Right lobe of liver (tissue), 4 donors: ENCODE data around the gene CADM2.

Experiments used
- CTCF ChIP-seq, 4 donors: fragments of 200-600 bp in 3 of 4; fragments of 450-650 bp in 1 of 4; IDR thresholded peaks; one replicate each; pipeline versions ENCODE4 v1.5.1 to v1.8.0; 2016 to 2022; ENCODE audit warnings: antibody characterized with exemption in 4 of 4, mild to moderate bottlenecking in 2 of 4
- POLR2A ChIP-seq: fragments of 450-650 bp; IDR thresholded peaks from one replicate; pipeline ENCODE4 v1.6.1; 2017; ENCODE audit warnings: antibody characterized with exemption, mild to moderate bottlenecking
- donor health status: DM: no; HTN: no; CAD: no.
- donor health status: DM: no; HTN: no; CAD: no.
- donor health status: DM: no; HTN: yes; CAD: no.

GRCh38 chr3:84984429-84984828, 25.6 kb downstream of the CADM2 start:
- TF ChIP-seq CTCF (IDR thresholded peaks at IDR 0.05) (no peak), POLR2A (no peak)
